Activated CD4-positive, CD25-positive, alpha-beta regulatory T cell (primary cell): ENCODE measurements around the gene TSPAN17.
"Not testable (repeated sequence)": the region's sequence is repeated elsewhere in the genome, so short reads cannot be mapped to it uniquely, and the experiment has no call there.

Experiments
- DNase-seq, 4 experiments: peaks; one replicate each; lab custom pipeline; 2025; lab: John Stamatoyannopoulos, UW

TSPAN17 gene

GRCh38 chr5:176680226-176680563 lies 32.9 kb downstream of the TSPAN17 start:
- DNase-seq, result no peak

GRCh38 chr5:176682016-176682531 lies 34.8 kb downstream of the TSPAN17 start:
- no peak for DNase-seq

DNA sequence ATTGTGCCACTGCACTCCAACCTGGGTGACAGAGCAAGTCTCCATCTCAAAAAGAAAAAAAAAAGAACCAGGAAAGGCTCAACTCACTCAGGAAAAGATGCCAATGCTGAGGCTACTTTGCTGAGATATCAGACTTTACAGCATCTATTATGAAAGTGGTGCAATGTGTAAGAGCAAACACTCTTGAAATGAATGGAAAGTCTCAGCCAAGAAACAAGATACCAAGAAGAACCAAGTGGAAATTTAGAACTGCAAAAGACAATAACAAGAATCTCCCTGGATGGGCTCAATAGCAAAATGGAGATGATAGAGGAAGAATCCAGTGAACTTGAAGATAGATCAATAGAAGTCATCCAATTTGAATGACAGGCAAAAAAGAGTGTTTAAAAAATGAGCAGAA lies 37.7 kb downstream of the TSPAN17 start:
- DNase-seq, result no peak

DNA sequence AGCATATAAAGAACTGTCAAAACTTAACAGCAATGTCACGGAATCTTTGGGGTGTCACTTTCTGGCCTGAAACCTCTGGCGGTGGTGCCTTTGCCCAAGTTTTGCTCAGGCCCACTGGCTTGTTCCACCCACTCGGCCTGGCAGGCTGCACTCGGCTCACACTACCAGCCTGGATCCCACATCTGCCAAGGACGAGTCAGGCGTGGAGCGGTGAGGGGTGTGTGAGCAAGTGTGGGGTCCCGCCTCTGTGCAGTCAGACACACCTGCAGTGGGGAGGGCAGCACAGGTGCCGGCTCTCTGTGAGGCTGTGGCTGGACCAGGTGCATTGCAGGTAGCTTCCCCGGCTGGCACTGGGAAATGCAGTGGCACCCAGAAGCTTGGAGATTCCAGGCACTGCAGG lies 40.0 kb downstream of the TSPAN17 start:
- DNase-seq, result no peak

DNA sequence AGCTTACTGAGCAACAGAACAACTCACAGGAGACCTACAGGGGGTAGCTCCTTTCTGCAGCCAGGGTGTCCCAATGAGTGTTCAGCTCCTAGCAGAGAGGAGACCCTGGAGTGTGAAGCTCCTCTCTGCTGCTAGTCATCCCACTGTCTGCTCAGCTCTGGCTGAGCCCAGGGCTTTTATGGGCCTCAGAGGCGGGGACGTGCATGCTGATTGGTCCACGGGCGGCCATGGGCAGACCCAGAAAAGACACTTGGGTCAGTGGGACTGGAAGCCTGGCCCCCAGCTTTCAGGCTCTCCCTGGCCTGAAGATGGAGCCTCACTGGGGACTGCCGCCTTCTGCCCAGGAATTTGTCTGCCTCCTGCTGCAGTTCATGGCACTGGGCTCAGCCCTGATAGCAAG lies 40.6 kb downstream of the TSPAN17 start:
- no peak for DNase-seq

GRCh38 chr5:176690911-176691310 lies 43.6 kb downstream of the TSPAN17 start:
- DNase-seq, result no peak

DNA sequence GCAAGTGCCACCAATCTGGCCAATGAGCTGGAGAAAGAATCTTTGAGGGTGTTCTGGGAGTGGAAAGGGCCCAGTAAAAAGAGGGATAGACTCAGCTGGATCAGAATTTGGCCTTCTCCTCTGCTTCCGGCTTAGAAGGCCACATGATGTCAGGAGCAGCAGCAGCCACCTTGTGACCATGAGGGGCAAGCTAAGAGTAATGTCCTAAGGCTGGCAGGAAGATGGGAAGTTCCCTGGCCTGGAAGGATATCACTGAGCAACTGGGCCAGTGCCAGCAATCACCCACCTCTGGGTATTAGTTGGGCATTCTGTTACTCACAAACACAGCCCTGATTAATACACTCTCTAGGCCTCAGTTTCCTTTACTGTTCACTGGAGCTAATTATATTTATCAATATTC lies 44.2 kb downstream of the TSPAN17 start:
- DNase-seq, result no peak

- DNase-seq, result no peak
Observed at GRCh38 chr5:176692326-176692725, 45.0 kb downstream of the TSPAN17 start.

- DNase-seq, result no peak
Observed at GRCh38 chr5:176692839-176693476, 45.7 kb downstream of the TSPAN17 start.

DNA sequence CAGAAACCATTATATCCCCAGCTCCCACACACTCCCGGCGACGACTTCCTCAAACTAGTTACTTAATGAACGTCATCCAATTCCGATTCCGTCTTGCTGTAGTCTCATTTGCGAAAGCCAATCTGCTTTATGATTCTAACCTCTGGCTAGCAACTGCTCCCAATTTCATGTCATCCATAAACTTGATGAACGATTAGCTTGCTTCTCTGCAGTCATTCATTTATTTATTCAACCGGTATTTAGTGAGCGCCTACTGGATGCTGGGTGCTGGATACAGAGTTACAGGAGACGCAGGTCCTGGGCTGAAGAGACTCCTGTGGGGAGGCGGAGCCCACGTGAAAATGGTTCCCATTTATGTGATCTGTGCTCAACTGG lies 46.2 kb downstream of the TSPAN17 start:
- DNase-seq, result no peak

- DNase-seq, result no peak
Observed at GRCh38 chr5:176694146-176694545, 46.9 kb downstream of the TSPAN17 start.

- DNase-seq, result no peak
Observed at GRCh38 chr5:176694631-176695030, 47.3 kb downstream of the TSPAN17 start.

- DNase-seq, result no peak
Observed at GRCh38 chr5:176695073-176695472, 47.8 kb downstream of the TSPAN17 start.

DNA sequence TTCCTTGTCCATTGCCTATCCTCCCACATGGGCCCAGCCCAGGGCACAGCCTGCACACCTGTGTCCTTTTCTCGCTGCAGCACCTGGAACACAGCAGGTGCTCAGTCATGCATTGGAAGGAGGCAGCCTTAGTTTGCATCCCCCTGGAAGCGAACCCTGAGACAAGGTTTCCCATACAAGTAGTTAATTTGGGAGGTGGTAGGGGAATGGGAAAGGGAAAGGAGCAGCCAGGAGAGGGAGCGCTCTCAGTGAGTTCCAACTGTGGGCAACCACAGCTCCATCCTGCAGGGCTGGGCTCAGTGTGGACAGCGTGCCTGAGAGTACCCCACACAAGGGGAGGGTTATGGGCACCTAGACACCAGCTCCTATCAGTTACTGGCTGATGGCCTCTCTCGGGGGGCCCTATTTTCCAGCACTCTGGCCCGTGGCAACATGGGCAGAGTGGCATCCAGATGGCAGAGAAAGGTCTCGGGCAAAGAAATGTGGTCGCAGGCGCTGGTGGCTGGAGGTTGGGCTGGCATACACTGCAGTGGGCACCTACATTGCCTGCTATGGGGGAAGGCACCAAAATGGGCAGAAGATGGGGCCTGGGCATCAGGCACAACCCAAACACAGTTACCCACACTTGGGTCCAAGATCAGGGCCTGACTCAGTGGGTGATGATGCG lies 50.1 kb downstream of the TSPAN17 start:
- no peak for DNase-seq

GRCh38 chr5:176697934-176698538 lies 50.8 kb downstream of the TSPAN17 start:
- DNase-seq, result no peak

DNA sequence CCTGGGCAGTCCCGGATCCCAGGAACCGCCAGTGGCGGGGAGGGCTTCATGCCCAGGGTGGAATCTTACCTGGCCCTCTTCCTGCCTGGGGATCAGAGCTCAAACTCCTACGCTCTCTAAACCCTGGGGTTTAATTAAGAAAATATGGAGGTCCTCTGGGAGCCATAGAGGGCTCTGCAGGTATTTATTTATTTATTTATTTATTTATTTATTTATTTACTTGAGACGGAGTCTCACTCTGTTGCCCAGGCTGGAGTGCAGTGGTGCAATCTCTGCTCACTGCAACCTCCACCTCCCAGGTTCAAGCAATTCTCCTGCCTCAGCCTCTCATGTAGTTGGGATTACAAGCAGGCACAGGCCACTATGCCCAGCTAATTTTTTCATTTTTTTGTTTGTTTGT lies 52.2 kb downstream of the TSPAN17 start:
- DNase-seq, result not testable (repeated sequence)

DNA sequence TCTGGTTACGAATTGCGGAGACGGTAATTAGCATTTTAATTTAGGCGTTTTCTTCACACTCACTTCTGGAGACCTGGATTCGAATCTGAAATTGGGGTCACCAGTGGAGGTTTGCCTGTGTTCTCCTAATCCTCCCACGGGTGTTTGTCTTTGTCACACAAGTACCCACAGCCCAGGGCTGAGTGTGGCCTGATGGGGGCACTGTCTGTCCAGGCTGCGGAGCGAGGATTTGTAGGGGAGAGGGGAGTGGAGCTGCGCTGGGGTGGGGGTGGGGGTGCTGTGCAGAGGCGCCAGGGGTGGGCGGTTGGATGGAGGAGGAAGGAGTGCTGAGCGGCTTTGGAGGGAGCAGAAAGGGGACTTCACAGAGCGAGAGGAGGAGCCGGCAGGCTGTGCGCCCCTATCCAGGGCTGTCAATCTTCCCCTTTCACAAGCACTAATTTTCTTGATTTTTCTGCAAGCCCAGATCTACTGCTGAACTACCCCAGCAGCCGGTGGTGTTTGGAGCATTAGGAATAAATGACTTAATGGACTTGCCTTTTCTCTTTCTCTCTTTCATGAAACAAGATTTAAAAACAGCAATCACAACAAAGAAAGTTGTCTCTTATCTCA lies 53.1 kb downstream of the TSPAN17 start:
- DNase-seq, result no peak

DNA sequence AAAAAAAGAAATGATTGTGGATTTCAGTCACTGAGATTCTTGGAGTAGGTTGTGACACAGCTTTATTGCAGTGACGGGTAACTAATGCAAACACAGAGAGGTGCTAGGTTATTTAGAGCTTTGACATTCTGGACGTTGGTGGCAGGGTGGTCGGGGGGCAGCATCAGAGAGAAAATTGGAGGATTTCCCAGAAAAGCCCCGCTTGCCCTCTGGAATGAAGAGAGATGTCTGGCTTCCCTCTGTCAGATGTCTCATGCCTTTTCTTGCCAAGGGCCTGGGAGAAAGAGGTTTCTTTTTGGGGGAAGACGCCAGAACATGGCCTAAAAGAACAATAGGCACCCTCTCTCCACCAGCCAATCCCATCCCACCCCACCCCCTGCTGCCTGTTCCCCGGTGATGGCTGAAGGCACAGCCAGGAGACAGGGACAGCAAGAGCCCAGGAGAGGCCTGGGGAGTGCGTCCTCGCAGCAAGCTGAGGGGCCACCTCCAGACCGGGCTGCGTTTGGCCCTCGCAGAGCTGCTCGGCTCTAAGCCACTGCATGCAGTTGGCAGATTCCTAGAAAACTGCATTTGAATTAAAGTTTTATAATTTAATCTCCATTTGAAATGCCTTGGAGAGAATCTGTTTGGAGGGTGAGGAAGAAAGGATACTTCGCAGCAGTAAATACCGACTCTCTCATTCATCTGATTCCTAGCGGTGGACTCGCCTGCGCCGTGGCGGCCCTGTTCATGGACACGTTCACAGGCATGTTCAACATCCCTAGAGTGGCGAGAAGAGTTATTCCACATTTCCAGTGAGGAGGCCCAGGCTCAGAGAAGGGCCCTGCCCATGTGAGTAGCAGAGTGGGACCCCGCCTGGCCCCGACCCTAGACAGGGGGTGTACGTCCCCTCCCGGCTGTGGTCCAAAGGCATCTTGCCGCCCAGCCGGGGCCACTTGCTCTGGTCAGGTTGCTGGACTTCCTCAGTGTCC lies 55.7 kb downstream of the TSPAN17 start:
- DNase-seq, result no peak

- DNase-seq, result no peak
Observed at GRCh38 chr5:176703857-176704256, 56.6 kb downstream of the TSPAN17 start.

DNA sequence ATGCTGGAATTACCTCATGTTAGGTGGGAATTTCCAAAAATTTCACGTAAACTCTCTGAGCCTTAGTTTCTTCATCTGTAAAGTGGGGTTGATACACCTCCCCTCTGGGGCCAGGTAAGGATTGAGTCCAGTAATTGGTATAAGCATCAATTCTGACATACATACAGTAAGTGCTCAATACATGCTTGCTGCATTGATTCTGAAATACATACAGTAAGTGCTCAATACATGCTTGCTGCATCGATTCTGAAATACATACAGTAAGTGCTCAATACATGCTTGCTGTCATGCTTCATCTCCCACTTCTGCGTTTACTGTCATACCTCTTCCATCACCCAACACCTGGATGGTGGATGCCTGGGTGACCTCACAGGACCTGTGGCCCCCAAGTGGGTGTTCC lies 57.1 kb downstream of the TSPAN17 start:
- no peak for DNase-seq

DNA sequence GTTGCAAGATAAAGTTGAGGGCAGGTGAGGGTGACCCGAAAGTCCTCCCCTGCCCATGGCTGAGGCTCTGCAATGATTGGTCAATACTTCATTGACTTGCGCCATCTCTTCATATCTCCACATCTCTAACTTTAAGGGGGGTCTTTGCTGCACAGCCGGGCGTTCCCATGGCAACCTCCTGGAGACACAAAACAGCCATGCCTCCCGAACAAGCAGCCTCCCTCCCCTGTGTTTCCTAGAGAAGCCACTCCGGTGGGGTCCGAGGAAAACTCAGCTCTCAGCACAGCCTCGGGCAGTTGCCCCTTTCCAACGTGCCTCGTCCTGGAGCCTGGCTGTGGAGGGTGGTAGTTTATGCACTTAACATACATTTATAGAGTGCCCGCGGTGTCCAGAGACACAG lies 57.5 kb downstream of the TSPAN17 start:
- DNase-seq, result no peak
